GM21737 (cell line): ENCODE results near the gene S1PR3.

Experiments used
- ATAC-seq: cut with Tn5 transposase; IDR thresholded peaks from one replicate; pipeline ENCODE4 v1.9.1; 2021; ENCODE audit warnings: mild to moderate bottlenecking, moderate library complexity; ENCODE audit not compliant: unreplicated experiment

Gene S1PR3

DNA sequence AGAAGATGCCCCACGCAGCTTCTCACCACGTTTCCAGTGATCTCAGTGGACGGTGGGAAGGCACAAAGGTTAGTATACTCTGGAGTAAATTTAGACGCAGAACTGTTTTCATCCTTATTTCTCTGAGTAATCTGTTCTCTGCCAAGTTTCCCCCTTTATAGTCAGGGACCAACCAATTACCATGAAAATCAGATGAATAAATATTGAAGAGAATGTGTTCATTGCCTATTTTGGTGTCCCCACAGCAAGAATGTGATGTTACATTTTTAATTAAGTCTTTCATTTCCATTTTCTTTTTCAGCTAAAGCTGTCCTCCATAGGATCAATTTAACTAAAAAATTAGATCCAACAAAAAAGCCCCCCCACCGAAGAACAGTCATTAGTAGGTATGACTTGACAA lies 41.4 kb downstream of the S1PR3 start:
- no peak for ATAC-seq

DNA sequence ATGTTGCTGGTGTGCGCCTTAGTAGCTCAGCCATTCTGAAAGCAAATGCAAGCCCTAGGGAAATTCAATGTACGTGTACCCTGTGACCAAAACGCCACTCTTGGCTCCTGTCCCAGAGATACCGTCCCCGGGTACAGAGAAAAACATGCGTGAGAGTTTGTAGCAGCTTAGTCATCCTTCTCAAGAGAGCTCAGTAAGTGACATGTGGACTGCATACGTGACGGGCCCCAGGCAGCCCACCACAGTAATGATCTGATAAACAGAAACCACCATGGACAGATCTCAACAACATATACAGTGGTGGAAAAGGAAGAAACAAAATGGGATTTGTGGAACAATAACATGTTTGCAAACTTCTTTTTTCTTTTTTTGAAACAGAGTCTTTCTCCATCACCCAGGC lies 45.1 kb downstream of the S1PR3 start:
- no peak for ATAC-seq

DNA sequence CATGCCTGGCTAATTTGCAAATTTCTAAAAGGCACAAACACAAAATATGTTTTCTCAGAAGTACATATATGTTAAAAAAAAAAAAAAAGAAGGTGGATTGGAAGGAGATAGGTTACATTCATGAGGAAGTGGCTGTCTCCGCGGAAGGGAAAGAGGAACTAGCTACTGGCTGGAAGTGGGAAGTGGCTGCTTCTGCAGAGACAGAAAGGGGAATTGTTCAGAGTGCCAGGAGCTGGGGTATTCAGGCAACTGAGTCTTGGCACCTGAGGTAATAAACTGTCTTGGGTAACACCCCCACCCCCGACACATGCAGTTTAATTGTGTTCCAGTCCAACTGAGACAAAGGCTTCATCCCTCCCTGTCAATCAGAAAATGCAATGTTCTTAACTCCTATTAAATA lies 45.6 kb downstream of the S1PR3 start:
- ATAC-seq = no peak

DNA sequence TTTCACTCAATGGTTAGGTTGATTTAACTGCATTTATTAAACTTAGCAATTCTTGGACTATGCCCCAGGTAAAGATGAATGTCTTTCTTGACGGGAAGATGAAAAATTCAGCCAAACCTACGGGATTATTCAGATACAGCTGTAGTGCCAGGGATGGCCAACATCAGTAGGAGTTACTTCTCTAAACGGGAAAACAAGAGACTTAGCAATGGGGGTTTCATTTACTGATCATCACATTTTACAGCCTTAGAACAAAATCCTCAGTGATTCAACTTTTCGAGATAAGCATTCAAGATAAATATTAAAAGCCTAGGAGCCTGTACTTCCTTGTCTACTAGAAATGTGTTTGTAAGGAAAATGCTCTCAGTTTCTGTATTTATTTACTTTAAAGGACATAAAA lies 46.1 kb downstream of the S1PR3 start:
- ATAC-seq = no peak

DNA sequence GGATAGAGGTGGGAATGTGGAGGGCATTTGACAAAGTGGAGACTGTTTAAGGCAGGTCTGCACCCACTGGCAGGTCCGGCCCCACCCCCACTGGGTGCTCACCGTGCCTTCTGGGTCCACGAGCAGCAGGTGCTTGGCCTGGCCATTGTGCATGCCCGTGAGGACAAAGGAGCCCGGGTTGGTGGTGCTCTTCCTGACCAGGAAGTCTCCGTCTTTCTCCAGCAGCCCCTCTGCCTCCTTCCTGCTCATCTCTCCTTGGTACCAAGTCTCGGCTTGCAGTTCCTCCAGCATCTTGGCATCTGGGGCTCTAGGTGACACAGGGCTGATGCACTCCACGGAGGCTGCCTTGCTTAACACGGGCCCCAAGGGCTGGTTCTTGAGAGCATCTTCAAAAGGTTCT lies 46.6 kb downstream of the S1PR3 start:
- no peak for ATAC-seq

DNA sequence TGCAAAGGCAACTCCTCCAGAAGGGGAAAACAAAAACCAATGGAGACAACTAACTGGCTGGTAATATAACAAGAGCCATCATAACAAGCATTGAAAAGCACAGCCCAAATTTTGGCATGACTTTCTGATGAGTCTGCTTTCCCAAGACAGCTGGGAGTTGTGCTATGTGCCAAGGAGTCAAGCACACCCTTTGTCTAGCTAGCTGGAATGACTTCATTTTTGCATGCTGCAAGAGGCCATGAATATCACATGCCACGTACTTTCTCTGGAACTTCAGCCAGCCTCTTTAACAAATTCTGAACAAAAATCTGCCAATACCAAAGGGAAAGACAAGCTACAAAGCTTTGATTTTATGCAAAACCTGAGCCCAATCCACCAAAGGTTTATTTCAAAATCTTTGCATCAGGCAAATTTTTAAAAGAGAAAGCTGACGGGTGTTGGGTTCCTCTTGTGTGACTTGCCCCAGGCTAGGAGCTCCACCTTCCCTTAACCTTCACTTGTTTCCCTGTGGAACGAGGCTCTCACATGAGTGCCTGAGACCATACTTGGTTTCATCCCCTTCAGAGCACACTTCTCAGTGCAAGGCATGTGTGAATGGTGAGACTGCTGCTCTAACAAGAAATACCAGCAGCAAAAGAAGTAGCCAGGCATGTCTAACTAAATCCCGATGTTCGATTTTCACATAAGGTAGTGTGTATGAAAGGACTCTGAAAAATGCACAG lies 47.3 kb downstream of the S1PR3 start:
- no peak for ATAC-seq

DNA sequence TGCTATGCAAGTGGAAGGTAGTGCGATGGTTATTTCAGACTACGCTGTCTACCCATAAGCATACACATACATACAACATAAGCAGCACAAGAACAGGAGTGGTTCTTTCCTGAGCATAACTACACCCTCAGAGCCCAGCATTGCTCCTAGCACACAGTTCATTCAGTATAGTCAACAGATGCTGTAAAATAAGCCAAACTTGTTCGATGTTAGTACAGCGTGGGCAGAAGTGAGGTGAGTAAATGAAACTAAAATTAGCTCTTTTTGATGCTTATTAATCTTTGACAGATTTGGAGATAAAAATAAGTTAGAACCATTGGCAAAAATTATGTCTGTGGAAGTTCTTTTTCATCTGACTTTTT lies 47.8 kb downstream of the S1PR3 start:
- no peak for ATAC-seq

DNA sequence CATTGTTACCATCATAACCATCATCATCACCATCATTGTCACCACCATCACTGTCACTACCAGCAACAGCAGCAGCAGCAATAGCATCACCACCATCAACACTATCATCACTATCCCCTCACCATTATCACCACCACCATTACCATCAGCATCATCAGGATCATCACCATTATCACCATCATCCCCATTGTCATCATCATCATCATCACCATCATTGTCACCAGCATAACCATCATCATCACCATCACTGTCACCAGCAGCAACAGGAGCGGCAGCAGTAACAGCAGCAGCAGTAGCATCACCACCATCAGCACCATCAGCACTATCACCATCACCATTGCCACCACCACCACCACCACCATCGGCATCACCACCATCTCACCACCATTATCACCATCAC lies 48.4 kb downstream of the S1PR3 start:
- ATAC-seq = no peak

DNA sequence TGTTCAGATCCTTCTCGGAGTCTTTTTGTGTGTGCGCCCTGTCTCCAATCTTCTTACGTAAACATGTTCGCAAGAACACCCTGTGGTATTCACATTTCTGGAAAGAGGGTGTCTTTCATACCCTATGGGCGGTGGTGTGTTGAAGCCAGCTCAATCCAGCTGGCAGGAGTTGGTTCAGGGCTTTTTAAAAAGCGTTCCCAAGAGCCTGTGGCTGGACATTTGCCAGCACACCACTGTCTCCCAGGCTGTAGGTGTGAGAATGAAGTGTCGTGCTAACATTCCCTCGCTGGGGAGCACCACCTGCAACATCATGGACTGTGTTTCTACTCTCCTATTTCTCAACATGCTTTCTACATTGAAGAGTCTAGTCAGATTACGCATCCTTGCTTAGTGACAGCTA lies 51.7 kb downstream of the S1PR3 start:
- ATAC-seq = no peak

DNA sequence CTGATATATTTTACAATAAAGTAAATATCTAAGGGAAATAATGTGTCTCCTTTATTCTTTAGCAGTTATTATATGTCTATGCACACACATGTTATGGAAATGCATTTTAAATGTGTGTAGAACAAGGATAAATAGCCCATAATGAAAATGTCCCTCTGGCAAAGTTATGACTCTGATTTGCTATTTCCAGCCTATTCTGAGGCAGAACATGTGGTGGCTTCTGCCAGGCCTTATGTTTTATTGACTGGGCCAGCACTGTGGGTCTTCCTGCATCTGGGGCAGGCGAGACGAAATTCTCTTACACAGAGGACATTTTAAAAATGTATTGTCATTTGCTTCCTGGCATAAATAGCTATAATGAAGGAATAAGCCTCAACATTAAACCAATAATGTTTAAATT lies 52.8 kb downstream of the S1PR3 start:
- ATAC-seq = no peak

DNA sequence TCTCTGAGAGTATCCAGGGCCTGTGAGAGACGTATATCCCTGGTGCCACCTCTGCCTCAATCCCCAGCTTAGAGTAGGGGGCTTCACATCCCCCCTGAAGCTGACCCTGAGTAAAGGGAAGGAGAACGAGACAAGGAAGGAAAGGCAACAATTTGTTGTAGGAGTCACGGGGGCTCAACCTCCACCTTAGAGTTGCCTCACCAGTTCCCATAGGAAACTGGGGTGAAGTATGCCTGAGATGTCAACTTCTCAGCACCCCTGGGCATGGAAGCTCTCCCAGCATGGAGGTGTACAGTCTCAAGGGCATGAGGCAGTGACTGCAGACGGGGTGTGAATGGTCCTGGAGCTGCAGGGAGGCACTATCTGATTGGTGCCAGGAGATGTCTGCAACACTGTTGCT lies 53.6 kb downstream of the S1PR3 start:
- no peak for ATAC-seq

DNA sequence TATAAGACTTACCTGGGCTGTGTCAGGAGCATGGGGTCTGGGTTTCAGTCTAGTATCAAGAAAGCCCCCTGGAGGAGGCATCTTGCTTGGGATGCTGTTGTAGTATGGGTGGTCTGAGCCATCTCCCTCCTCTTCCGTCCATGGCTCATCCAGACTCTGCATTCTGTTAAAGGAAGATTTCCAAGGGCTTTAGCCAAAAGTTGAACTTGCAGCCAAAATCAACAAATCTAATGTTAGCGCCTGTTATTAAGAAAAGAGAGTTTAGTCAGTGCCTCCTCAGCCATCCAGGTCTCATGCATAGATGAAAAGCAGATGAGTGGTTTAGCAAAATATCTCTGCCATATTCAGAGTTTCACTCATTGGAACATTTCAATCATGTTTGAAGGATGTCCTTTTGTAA lies 55.6 kb downstream of the S1PR3 start:
- no peak for ATAC-seq

DNA sequence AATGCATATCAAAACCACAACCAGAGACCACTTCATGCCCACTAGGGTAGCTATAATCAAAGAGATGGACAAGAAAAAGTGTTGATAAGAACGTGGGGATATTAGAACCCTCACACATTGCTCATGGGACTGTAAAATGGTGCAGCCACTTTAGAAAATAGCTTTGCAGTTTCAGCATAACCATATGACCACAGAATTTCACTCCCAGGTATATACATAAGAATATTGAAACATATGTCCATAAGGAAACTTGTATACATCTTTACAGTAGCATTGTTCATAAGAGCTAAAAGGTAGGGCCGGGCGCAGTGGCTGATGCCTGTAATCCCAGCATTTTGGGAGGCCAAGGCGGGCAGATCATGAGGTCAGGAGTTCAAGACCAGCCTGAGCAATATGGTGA lies 56.4 kb downstream of the S1PR3 start:
- ATAC-seq = no peak

DNA sequence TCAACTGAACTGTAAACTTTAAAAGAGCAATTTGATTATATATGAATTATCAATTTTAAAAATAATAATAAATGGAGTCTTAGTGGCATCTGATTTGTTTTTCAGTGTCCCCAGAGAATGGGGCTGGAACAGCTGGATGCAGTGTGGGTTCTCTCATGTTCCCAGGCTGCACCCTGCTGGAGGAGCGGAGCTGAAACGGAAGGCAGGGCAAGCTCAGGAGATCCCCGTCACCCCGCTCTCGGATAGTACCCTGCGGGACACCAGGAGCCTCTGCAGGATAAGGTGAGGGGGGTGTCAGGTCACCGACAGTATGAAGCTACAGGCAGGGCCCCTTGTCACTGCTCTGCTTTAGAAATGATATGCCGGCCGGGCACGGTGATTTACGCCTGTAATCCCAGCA lies 57.3 kb downstream of the S1PR3 start:
- no peak for ATAC-seq

DNA sequence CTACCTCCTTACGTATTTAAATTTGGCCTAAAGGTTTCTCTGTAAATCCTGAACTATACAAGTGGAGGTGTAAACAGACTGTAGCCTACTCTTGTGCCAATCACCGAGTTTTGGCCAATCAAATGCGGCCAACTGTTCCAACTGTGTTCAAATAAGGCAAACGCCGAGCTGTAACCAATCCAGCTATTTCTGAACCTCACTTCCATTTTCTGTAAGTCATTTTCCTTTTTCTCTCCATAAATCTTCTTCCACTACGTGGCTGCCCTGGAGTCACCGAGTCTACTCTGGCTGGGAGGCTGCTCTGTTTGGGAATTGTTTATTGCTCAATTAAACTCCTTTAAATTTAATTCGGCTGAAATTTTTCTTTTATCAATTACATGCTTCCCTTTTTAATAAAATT lies 58.4 kb downstream of the S1PR3 start:
- ATAC-seq = no peak

DNA sequence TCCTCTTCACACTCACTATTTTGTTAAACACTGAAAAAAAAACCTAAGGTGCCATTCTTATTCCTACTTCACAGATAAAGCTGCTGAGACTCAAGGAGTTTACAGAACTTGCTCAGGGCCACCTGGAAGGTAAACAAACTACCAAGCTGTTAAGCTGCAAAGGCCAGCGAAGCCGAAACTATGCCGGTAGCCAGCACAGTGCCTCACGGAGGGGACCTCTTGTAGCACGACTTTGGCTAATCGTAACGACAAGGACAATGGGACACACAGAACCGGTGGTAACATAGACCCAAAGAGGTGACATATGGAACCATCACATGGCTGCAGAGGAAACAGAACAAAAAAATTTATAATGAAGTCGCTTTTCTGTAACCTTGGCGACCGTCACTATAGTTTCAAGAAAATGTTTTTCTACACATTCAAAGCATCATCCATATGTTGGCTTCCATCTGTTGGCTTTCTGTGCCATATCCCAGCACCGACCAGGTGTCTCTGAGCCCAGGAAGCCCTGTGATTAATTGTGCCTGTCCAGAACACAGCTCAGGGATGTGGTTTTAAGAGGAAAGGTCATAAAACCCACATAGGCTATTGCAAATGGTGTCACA lies 60.3 kb downstream of the S1PR3 start:
- no peak for ATAC-seq

DNA sequence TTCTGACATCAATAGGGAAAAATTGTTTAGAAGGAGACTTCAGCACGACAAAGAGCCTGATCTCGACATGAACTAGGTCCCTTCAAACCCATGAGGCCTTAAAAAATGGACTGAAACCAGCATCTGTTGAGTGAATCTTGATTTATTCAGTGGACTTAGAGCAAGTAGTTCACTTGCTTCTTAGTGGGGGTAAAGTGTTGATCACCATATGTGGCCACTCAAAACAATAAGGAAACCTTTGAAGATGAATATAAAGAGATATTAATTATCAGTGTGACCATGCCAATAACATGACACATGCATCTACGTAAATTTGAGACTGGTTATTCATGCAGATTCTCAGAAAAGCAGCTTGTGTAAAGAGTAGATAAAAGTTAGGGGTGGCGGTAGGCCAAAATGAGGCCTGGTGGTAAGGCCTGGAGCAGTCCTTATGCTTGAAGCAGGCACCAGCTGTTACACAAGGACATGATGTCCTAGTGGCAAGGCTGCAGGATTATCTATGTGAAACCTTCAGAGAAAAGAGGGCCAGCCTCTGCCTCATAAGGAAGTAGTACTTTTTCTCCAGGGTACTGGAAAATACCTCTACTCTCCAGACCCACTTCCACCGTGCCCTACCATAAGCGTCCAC lies 61.3 kb downstream of the S1PR3 start:
- ATAC-seq = no peak

DNA sequence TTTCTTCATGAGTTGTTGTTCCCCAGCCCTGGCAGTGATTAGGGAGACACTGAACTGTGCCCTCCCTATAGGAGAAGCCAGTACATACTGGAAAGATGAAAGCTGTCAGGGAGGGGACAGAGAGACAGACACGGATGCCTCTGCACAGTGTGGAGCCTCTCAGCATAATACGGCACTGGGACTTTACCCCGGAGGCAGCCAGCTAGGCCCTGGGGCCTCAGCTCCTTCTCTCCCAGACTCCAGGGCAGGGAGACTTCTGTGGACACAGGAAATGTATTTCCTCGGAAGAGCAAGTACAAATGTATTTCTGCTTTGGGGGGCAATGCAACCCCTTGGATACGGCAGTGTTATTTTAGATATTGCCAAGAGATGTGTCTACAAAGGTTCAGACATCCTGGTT lies 62.0 kb downstream of the S1PR3 start:
- ATAC-seq = no peak
